ENCODE data around the gene PPP1R18. TPM values are rescaled to one million over a fixed set of nuclear protein-coding genes. Genes with fewer than 3 reads are reported as not detected.
A peak's percentile ranks its signal among the peaks of the same experiment; 100 is the strongest.

PPP1R18 gene
- total and polyA plus RNA-seq, 9 of the 15 experiments (the other 6 are each of a cell fraction or from before 2014, with no cell fraction given): 12.0 to 99.2 (median 42.6) TPM

DNA sequence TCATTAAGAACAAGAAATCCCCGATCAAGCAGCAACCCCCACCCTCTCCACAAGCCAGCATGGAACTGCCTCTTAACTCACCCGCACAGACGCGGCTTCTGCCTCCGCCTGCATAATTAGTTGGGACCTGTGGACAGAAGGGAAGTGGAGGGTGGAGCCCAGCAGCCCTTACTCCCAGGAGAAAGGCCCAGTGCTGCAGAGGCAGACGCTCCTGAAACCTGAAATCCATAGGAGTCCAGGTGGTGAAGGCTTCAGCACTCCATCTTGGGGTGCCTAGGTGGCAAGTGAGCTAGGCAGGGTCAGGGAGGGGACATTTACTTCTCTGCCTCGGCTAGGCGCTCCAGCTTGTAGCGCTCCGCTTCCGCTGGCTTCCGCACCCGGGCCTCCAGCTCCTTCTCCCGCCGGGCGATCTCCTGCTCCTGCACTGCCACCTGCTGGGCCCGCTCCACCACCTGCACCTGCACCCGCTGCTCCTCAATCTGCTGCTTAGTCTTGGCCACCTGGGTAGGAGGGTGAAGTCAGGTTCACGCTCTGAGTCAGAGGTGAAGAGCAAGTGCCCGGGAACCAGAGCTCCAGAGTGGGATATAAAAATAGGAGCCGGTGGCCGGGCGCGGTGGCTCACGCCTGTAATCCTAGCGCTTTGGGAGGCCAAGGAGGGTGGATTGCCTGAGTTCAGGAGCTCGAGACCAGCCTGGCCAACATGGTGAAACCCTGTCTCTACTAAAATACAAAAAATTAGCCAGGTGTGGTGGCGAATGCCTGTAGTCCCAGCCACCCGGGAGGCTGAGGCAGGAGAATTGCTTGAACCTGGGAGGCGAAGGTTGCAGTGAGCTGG is 44.4 kb upstream of the PPP1R18 start (continued):
- TF ChIP-seq, protein P1, sequence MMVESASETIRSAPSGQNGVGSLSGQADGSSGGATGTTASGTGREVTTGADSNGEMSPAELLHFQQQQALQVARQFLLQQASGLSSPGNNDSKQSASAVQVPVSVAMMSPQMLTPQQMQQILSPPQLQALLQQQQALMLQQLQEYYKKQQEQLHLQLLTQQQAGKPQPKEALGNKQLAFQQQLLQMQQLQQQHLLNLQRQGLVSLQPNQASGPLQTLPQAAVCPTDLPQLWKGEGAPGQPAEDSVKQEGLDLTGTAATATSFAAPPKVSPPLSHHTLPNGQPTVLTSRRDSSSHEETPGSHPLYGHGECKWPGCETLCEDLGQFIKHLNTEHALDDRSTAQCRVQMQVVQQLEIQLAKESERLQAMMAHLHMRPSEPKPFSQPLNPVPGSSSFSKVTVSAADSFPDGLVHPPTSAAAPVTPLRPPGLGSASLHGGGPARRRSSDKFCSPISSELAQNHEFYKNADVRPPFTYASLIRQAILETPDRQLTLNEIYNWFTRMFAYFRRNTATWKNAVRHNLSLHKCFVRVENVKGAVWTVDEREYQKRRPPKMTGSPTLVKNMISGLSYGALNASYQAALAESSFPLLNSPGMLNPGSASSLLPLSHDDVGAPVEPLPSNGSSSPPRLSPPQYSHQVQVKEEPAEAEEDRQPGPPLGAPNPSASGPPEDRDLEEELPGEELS (CRISPR knock-in tag; IDR thresholded peaks at IDR 0.05; ENCODE audit: borderline replicate concordance): no peak
- TF ChIP-seq FOXM1 (IDR thresholded peaks at IDR 0.05; ENCODE audit: low read depth): no peak
- TF ChIP-seq FOXM1 (CRISPR knock-in tag; IDR thresholded peaks at IDR 0.05; ENCODE audit: low read depth): no peak
- no peak for TF ChIP-seq PURB (CRISPR knock-in tag; IDR thresholded peaks at IDR 0.05; ENCODE audit: low read depth)
- peak; percentile 38 for TF ChIP-seq CBFA2T2 (conservative IDR thresholded peaks at IDR 0.05)
- TF ChIP-seq PRPF4 (IDR thresholded peaks at IDR 0.05; ENCODE audit: insufficient read depth, low read depth, low read length, poor library complexity, severe bottlenecking): no peak
- peak; percentile 41; the same call in 1 of the 2 replicates for TF ChIP-seq JUND (IDR thresholded peaks at IDR 0.05; ENCODE audit: borderline replicate concordance, low read depth, low read length)
- TF ChIP-seq JUND (tag; IDR thresholded peaks at IDR 0.05; ENCODE audit: borderline replicate concordance, low read depth, low read length): no peak
- TF ChIP-seq TBL1XR1 (IDR thresholded peaks at IDR 0.05; ENCODE audit: low read length in 2 of 2): no peak
- TF ChIP-seq, protein P2, sequence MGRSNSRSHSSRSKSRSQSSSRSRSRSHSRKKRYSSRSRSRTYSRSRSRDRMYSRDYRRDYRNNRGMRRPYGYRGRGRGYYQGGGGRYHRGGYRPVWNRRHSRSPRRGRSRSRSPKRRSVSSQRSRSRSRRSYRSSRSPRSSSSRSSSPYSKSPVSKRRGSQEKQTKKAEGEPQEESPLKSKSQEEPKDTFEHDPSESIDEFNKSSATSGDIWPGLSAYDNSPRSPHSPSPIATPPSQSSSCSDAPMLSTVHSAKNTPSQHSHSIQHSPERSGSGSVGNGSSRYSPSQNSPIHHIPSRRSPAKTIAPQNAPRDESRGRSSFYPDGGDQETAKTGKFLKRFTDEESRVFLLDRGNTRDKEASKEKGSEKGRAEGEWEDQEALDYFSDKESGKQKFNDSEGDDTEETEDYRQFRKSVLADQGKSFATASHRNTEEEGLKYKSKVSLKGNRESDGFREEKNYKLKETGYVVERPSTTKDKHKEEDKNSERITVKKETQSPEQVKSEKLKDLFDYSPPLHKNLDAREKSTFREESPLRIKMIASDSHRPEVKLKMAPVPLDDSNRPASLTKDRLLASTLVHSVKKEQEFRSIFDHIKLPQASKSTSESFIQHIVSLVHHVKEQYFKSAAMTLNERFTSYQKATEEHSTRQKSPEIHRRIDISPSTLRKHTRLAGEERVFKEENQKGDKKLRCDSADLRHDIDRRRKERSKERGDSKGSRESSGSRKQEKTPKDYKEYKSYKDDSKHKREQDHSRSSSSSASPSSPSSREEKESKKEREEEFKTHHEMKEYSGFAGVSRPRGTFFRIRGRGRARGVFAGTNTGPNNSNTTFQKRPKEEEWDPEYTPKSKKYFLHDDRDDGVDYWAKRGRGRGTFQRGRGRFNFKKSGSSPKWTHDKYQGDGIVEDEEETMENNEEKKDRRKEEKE (IDR thresholded peaks at IDR 0.05; ENCODE audit: borderline replicate concordance in 1 of 2, control insufficient read depth in 1 of 2, low read depth in 2 of 2, low read length in 1 of 2): no peak
- TF ChIP-seq, protein P3, sequence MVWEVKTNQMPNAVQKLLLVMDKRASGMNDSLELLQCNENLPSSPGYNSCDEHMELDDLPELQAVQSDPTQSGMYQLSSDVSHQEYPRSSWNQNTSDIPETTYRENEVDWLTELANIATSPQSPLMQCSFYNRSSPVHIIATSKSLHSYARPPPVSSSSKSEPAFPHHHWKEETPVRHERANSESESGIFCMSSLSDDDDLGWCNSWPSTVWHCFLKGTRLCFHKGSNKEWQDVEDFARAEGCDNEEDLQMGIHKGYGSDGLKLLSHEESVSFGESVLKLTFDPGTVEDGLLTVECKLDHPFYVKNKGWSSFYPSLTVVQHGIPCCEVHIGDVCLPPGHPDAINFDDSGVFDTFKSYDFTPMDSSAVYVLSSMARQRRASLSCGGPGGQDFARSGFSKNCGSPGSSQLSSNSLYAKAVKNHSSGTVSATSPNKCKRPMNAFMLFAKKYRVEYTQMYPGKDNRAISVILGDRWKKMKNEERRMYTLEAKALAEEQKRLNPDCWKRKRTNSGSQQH (CRISPR knock-in tag; IDR thresholded peaks at IDR 0.05): no peak
- TF ChIP-seq, protein P4, sequence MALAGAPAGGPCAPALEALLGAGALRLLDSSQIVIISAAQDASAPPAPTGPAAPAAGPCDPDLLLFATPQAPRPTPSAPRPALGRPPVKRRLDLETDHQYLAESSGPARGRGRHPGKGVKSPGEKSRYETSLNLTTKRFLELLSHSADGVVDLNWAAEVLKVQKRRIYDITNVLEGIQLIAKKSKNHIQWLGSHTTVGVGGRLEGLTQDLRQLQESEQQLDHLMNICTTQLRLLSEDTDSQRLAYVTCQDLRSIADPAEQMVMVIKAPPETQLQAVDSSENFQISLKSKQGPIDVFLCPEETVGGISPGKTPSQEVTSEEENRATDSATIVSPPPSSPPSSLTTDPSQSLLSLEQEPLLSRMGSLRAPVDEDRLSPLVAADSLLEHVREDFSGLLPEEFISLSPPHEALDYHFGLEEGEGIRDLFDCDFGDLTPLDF (CRISPR knock-in tag; IDR thresholded peaks at IDR 0.05): 0 out of 2 replicates have a peak, but pooled peaks have one; percentile 64
- TF ChIP-seq, protein P5, sequence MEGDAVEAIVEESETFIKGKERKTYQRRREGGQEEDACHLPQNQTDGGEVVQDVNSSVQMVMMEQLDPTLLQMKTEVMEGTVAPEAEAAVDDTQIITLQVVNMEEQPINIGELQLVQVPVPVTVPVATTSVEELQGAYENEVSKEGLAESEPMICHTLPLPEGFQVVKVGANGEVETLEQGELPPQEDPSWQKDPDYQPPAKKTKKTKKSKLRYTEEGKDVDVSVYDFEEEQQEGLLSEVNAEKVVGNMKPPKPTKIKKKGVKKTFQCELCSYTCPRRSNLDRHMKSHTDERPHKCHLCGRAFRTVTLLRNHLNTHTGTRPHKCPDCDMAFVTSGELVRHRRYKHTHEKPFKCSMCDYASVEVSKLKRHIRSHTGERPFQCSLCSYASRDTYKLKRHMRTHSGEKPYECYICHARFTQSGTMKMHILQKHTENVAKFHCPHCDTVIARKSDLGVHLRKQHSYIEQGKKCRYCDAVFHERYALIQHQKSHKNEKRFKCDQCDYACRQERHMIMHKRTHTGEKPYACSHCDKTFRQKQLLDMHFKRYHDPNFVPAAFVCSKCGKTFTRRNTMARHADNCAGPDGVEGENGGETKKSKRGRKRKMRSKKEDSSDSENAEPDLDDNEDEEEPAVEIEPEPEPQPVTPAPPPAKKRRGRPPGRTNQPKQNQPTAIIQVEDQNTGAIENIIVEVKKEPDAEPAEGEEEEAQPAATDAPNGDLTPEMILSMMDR (IDR thresholded peaks at IDR 0.05 in 2 of 3, conservative IDR thresholded peaks at IDR 0.05 in 1 of 3; ENCODE audit: insufficient read depth in 2 of 3, low read depth in 1 of 3, low read length in 3 of 3): peak; percentile 88 to 95 (median 90)
- peak; percentile 58; the same call in 1 of the 2 replicates for TF ChIP-seq ETV1 (tag; conservative IDR thresholded peaks at IDR 0.05; ENCODE audit: low read depth)
- TF ChIP-seq ZNF444 (CRISPR knock-in tag; IDR thresholded peaks at IDR 0.05): no peak
